Endothelial cell of hepatic sinusoid (primary cell): ENCODE measurements around the gene DDX49.

Source experiments
- in situ Hi-C: cut with HindIII; loops from 2 replicates; pipeline ENCODE4 v1.10.0; 2017; ENCODE audit warnings: low sequenced_read_pairs

Gene DDX49

GRCh38 chr19:18919086-18919899 is at the start of gene DDX49, which contains the start of gene COPE:
TSS of gene DDX49 (plus strand) at chr19:18919715. CDS start at chr19:18919742, 27 bp downstream.
TSS of gene COPE (minus strand) at chr19:18919387. CDS start at chr19:18919348, 39 bp downstream.
- in situ Hi-C loops: no loop called here

- in situ Hi-C loops: loop anchor here (10.0 kb wide), 1 partner anchor 75 kb away; the partner anchor contains the start of gene COMP
These were observed 49.6 kb upstream of the DDX49 start for GRCh38 chr19:18869781-18870530.

- in situ Hi-C loops: no loop called here
These were observed 48.9 kb upstream of the DDX49 start for GRCh38 chr19:18870531-18871172.

- in situ Hi-C loops: no loop called here
These were observed 48.0 kb upstream of the DDX49 start for GRCh38 chr19:18871543-18871942.

- in situ Hi-C loops: no loop called here
These were observed 43.8 kb upstream of the DDX49 start for GRCh38 chr19:18875726-18876125.

GRCh38 chr19:18876865-18877264 is 42.6 kb upstream of the DDX49 start:
- in situ Hi-C loops: no loop called here

- in situ Hi-C loops: no loop called here
These were observed 41.3 kb upstream of the DDX49 start for GRCh38 chr19:18878058-18878797.

GRCh38 chr19:18878858-18879578 is 40.5 kb upstream of the DDX49 start:
- in situ Hi-C loops: no loop called here

GRCh38 chr19:18879579-18880373 is 39.7 kb upstream of the DDX49 start:
- in situ Hi-C loops: no loop called here

- in situ Hi-C loops: no loop called here
These were observed 38.0 kb upstream of the DDX49 start for GRCh38 chr19:18881491-18881890.

GRCh38 chr19:18883526-18884304 is 35.8 kb upstream of the DDX49 start:
- in situ Hi-C loops: no loop called here

GRCh38 chr19:18886972-18887371 is 32.5 kb upstream of the DDX49 start:
- in situ Hi-C loops: no loop called here

- in situ Hi-C loops: no loop called here
These were observed 29.4 kb upstream of the DDX49 start for GRCh38 chr19:18889949-18890745.

- in situ Hi-C loops: no loop called here
These were observed 25.8 kb upstream of the DDX49 start for GRCh38 chr19:18893587-18894253.

GRCh38 chr19:18894254-18895037 is 25.1 kb upstream of the DDX49 start:
- in situ Hi-C loops: no loop called here

GRCh38 chr19:18895038-18895823 is 24.3 kb upstream of the DDX49 start:
- in situ Hi-C loops: no loop called here
